IMR-90 (cell line): ENCODE data around the gene TMEM235. TPM values are rescaled to one million over a fixed set of nuclear protein-coding genes. Genes with fewer than 3 reads are reported as not detected.

Source experiments
- ATAC-seq: fragments of 200-7000 bp; cut with Tn5 transposase; 2 replicates; pipeline ENCODE4 v1.9.1; 2020; ENCODE audit warnings: low read depth, mild to moderate bottlenecking, moderate library complexity
- BruUV-seq: library from RNA; stranded (reverse); fragments of 400-500 nt; replicated peaks from 2 replicates; lab custom pipeline; 2021; lab: Mats Ljungman, UMichigan
- CTCF ChIA-PET: fragments of 300-600 bp; formaldehyde crosslinking; extraction: SDS; loops from one replicate; lab custom pipeline; 2021; ENCODE audit warnings: antibody characterized with exemption; lab: Yijun Ruan, JAX
- POLR2A ChIA-PET: fragments of 300-600 bp; sonication (Branson Sonifier 250); formaldehyde crosslinking; loops from one replicate; lab custom pipeline; 2022; ENCODE audit warnings: antibody characterized with exemption; ENCODE audit not compliant: unreplicated experiment; lab: Charles Lee
- DNase-seq: peaks from one replicate; pipeline ENCODE4 v3.0.0; 2013
- H2AFZ ChIP-seq: replicated peaks from 2 replicates; pipeline ENCODE3; 2013; ENCODE audit warnings: low read length, mild to moderate bottlenecking; ENCODE audit not compliant: poor library complexity
- H2AK5ac ChIP-seq: 2 replicates; pipeline ENCODE4 v1.6.1; 2013; ENCODE audit warnings: low read depth, low read length, inconsistent platforms
- H2AK9ac ChIP-seq: replicated peaks from 2 replicates; pipeline ENCODE3; 2013; ENCODE audit warnings: mild to moderate bottlenecking, low read depth, low read length, moderate library complexity; ENCODE audit not compliant: poor library complexity
- H2BK120ac ChIP-seq: 2 replicates; pipeline ENCODE4 v1.6.1; 2013; ENCODE audit warnings: low read depth, low read length, inconsistent platforms
- H2BK15ac ChIP-seq: 3 replicates; pipeline ENCODE4 v1.6.1; 2013; ENCODE audit warnings: low read depth, low read length, inconsistent platforms
- H2BK20ac ChIP-seq: 2 replicates; pipeline ENCODE4 v1.6.1; 2013; ENCODE audit warnings: low read depth, mild to moderate bottlenecking, inconsistent platforms, low read length, moderate library complexity
- H2BK5ac ChIP-seq: 2 replicates; pipeline ENCODE4 v1.6.1; 2013; ENCODE audit warnings: mild to moderate bottlenecking, low read depth, low read length, inconsistent platforms; ENCODE audit not compliant: poor library complexity, severe bottlenecking
- H3K14ac ChIP-seq: replicated peaks from 2 replicates; pipeline ENCODE4 v1.6.1; 2013; ENCODE audit warnings: low read depth, low read length, inconsistent platforms
- H3K18ac ChIP-seq: 2 replicates; pipeline ENCODE4 v1.6.1; 2013; ENCODE audit warnings: low read depth, low read length, control low read depth
- H3K23ac ChIP-seq: 2 replicates; pipeline ENCODE4 v1.6.1; 2013; ENCODE audit warnings: low read depth, low read length, inconsistent platforms
- H3K27ac ChIP-seq: 2 replicates; pipeline ENCODE4 v1.5.1; 2013; ENCODE audit warnings: mild to moderate bottlenecking, control low read depth, low read length; ENCODE audit not compliant: insufficient read depth
- H3K27me3 ChIP-seq: 2 replicates; pipeline ENCODE4 v1.6.1; 2013; ENCODE audit warnings: low read length; ENCODE audit not compliant: control insufficient read depth, insufficient read depth
- H3K36me3 ChIP-seq: 2 replicates; pipeline ENCODE4 v1.6.1; 2013; ENCODE audit warnings: low read length, mixed read lengths; ENCODE audit not compliant: control insufficient read depth, insufficient read depth
- H3K4ac ChIP-seq: 2 replicates; pipeline ENCODE4 v1.6.1; 2013; ENCODE audit warnings: low read depth, low read length, inconsistent platforms
- H3K4me1 ChIP-seq: 2 replicates; pipeline ENCODE4 v1.6.1; 2013; ENCODE audit warnings: low read length, mixed read lengths; ENCODE audit not compliant: control insufficient read depth, insufficient read depth
- H3K4me2 ChIP-seq: 2 replicates; pipeline ENCODE4 v1.6.1; 2013; ENCODE audit warnings: low read depth, mild to moderate bottlenecking, control low read depth, low read length, moderate library complexity
- H3K4me3 ChIP-seq: 2 replicates; pipeline ENCODE4 v1.5.1; 2013; ENCODE audit warnings: low read depth, mild to moderate bottlenecking, control low read depth, low read length, moderate library complexity; ENCODE audit not compliant: insufficient read depth
- H3K56ac ChIP-seq: 2 replicates; pipeline ENCODE4 v1.6.1; 2013; ENCODE audit warnings: low read length, inconsistent platforms; ENCODE audit not compliant: insufficient read depth; ENCODE audit errors: extremely low read depth
- H3K79me1 ChIP-seq, 2 experiments: 2 replicates each; pipeline ENCODE4 v1.6.1; 2013; ENCODE audit warnings: low read length in 2 of 2, inconsistent platforms in 1 of 2, low read depth in 1 of 2
- H3K9ac ChIP-seq: 2 replicates; pipeline ENCODE4 v1.6.1; 2013; ENCODE audit warnings: low read depth, low read length, control low read depth
- H3K9me1 ChIP-seq: 2 replicates; pipeline ENCODE4 v1.6.1; 2013; ENCODE audit warnings: low read length, inconsistent platforms; ENCODE audit not compliant: insufficient read depth
- H3K9me3 ChIP-seq: 2 replicates; pipeline ENCODE4 v1.6.1; 2013; ENCODE audit warnings: low read length; ENCODE audit not compliant: control insufficient read depth, insufficient read depth
- H4K20me1 ChIP-seq: 2 replicates; pipeline ENCODE4 v1.6.1; 2013; ENCODE audit warnings: low read length, inconsistent platforms; ENCODE audit not compliant: insufficient read depth
- H4K5ac ChIP-seq: 2 replicates; pipeline ENCODE4 v1.6.1; 2013; ENCODE audit warnings: mild to moderate bottlenecking, low read depth, low read length, control low read depth
- H4K8ac ChIP-seq, 2 experiments: 2 replicates each; pipeline ENCODE4 v1.6.1; 2013; ENCODE audit warnings: low read depth in 2 of 2, low read length in 2 of 2, control low read depth in 1 of 2, inconsistent platforms in 1 of 2
- H4K91ac ChIP-seq: 2 replicates; pipeline ENCODE4 v1.6.1; 2013; ENCODE audit warnings: low read depth, low read length, inconsistent platforms; ENCODE audit not compliant: insufficient read depth
- BHLHE40 ChIP-seq: fragments of 150-350 bp; IDR thresholded peaks from 2 replicates; pipeline ENCODE4 v1.6.1; 2016; ENCODE audit warnings: mild to moderate bottlenecking, low read depth, low read length
- CEBPB ChIP-seq: IDR thresholded peaks from 2 replicates; pipeline ENCODE4 v1.6.1; 2012; ENCODE audit warnings: low read depth, low read length, improper control_type of control experiment
- CHD1 ChIP-seq: IDR thresholded peaks from 2 replicates; pipeline ENCODE4 v1.6.1; 2012; ENCODE audit warnings: low read depth, low read length, improper control_type of control experiment
- CTCF ChIP-seq: conservative IDR thresholded peaks from 2 replicates; pipeline ENCODE4 v1.5.1; 2012; ENCODE audit warnings: mild to moderate bottlenecking, low read depth, low read length, improper control_type of control experiment
- ELK1 ChIP-seq: fragments of 150-350 bp; IDR thresholded peaks from 2 replicates; pipeline ENCODE4 v1.6.1; 2016; ENCODE audit warnings: low read depth, mild to moderate bottlenecking, low read length, moderate library complexity, borderline replicate concordance
- FOS ChIP-seq: fragments of 150-350 bp; IDR thresholded peaks from 2 replicates; pipeline ENCODE4 v1.6.1; 2016; ENCODE audit warnings: low read depth, low read length
- MAFK ChIP-seq: IDR thresholded peaks from 2 replicates; pipeline ENCODE4 v1.6.1; 2012; ENCODE audit warnings: low read depth, low read length, improper control_type of control experiment
- MAZ ChIP-seq: IDR thresholded peaks from 2 replicates; pipeline ENCODE4 v1.6.1; 2012; ENCODE audit warnings: low read depth, mild to moderate bottlenecking, low read length, improper control_type of control experiment, moderate library complexity, borderline replicate concordance
- MXI1 ChIP-seq: IDR thresholded peaks from 2 replicates; pipeline ENCODE4 v1.6.1; 2012; ENCODE audit warnings: low read depth, mild to moderate bottlenecking, low read length, moderate library complexity, borderline replicate concordance
- NFE2L2 ChIP-seq: fragments of 150-350 bp; IDR thresholded peaks from 2 replicates; pipeline ENCODE4 v1.6.1; 2016; ENCODE audit warnings: low read depth, mild to moderate bottlenecking, low read length
- POLR2A ChIP-seq: IDR thresholded peaks from 2 replicates; pipeline ENCODE4 v1.6.1; 2012; ENCODE audit warnings: mild to moderate bottlenecking, low read depth, low read length
- RAD21 ChIP-seq: IDR thresholded peaks from 2 replicates; pipeline ENCODE4 v1.6.1; 2012; ENCODE audit warnings: low read length, improper control_type of control experiment
- RCOR1 ChIP-seq: IDR thresholded peaks from 2 replicates; pipeline ENCODE4 v1.6.1; 2012; ENCODE audit warnings: mild to moderate bottlenecking, low read length, improper control_type of control experiment; ENCODE audit not compliant: insufficient replicate concordance
- RFX5 ChIP-seq: IDR thresholded peaks from 2 replicates; pipeline ENCODE4 v1.8.0; 2012; ENCODE audit warnings: low read depth, mild to moderate bottlenecking, low read length, moderate library complexity
- SMC3 ChIP-seq: fragments of 150-350 bp; IDR thresholded peaks from 2 replicates; pipeline ENCODE4 v1.6.1; 2016; ENCODE audit warnings: low read depth, mild to moderate bottlenecking, antibody characterized with exemption, low read length, moderate library complexity
- USF2 ChIP-seq: fragments of 150-350 bp; IDR thresholded peaks from 2 replicates; pipeline ENCODE4 v1.6.1; 2017; ENCODE audit warnings: mild to moderate bottlenecking, antibody characterized with exemption, low read length, low read depth
- WGBS, 2 experiments: methylation state at CpG; one replicate each; pipeline versions ENCODE4 v1.1.5 to v1.1.7; 2013; ENCODE audit warnings: missing lambda C conversion rate in 2 of 2; ENCODE audit not compliant: insufficient read length in 1 of 2; ENCODE audit errors: extremely low coverage in 2 of 2; 5-methylcytosine and 5-hydroxymethylcytosine counted together
- dilution Hi-C: fragments of 300-500 bp; cut with HindIII; formaldehyde crosslinking; loops from one replicate; pipeline ENCODE4 v1.14.3; 2018; ENCODE audit warnings: low sequenced_read_pairs; ENCODE audit not compliant: unreplicated experiment
- in situ Hi-C: fragments of 300-500 bp; cut with MboI; formaldehyde crosslinking; loops from 3 replicates; pipeline ENCODE4 v1.14.3; 2019; ENCODE audit warnings: low sequenced_read_pairs, inconsistent platforms, mixed read lengths
- intact Hi-C: fragments of 100-400 bp; cut with micrococcal nuclease; formaldehyde crosslinking; loops from 2 replicates; pipeline ENCODE4 v1.10.0; 2022
- polyA plus RNA-seq, 3 experiments: library from polyadenylated mRNA; depleted of rRNA; stranded (reverse); fragments of >200 nt; gene quantifications; 2 replicates each; pipeline ENCODE4 v1.2.3, GENCODE V29; 2012; ENCODE audit warnings: low replicate concordance in 1 of 3
- total RNA-seq: library from RNA; depleted of rRNA; stranded (reverse); fragments of >200 nt; gene quantifications from 2 replicates; pipeline ENCODE4 v1.2.3, GENCODE V29; 2012

TMEM235 gene
- total and polyA plus RNA-seq, 2 of the 4 experiments (the other 2 are of a cell fraction) = not detected

GRCh38 chr17:78240012-78240655, 8.7 kb downstream of the TMEM235 start:
- BruUV-seq = no TSS peak
- intact Hi-C loops (no loop called here), in situ Hi-C loops (loop anchor here (10.0 kb wide), 1 partner anchor 125 kb away; no protein-coding TSS in a partner anchor), dilution Hi-C loops (no loop called here)
- Histone ChIP-seq H2AFZ (no peak overlapping the region), H2BK120ac (no peak overlapping the region), H4K5ac (no peak overlapping the region), H4K8ac (no peak overlapping the region), H3K18ac (no peak overlapping the region), H3K4me1 (peaks cover 2% of the 10 kb centered on the region; the same call in 1 of the 2 replicates), H4K20me1 (no peaks in the 10 kb centered on the region), H3K9ac (no peak overlapping the region), H3K9me1 (no peaks in the 10 kb centered on the region), H2BK15ac (no peak overlapping the region), H3K27me3 (peaks cover 18% of the 10 kb centered on the region), H3K4me3 (no peak overlapping the region), H4K91ac (no peak overlapping the region), H3K4ac (no peak overlapping the region), H3K14ac (no peak overlapping the region), H3K56ac (no peak overlapping the region), H2AK9ac (no peak overlapping the region), H3K23ac (no peak overlapping the region), H2BK20ac (no peak overlapping the region), H2AK5ac (no peak overlapping the region), H3K79me1 (no peaks in the 10 kb centered on the region), H3K27ac (no peak overlapping the region), H2BK5ac (no peak overlapping the region), H3K36me3 (no peaks in the 10 kb centered on the region), H3K4me2 (no peak overlapping the region), H3K9me3 (no peaks in the 10 kb centered on the region)
- ATAC-seq (no peak), DNase-seq (no peak)
- no peak for TF ChIP-seq ELK1
- TF ChIP-seq BHLHE40 = no peak
- TF ChIP-seq MXI1 = no peak
- no peak for TF ChIP-seq NFE2L2
- TF ChIP-seq RCOR1 = no peak
- TF ChIP-seq RFX5 = no peak
- no peak for TF ChIP-seq MAZ
- TF ChIP-seq POLR2A = no peak
- no peak for TF ChIP-seq CTCF
- no peak for TF ChIP-seq USF2
- TF ChIP-seq CHD1 = no peak
- no peak for TF ChIP-seq FOS
- no peak for TF ChIP-seq SMC3
- no peak for TF ChIP-seq RAD21
- TF ChIP-seq CEBPB = no peak
- TF ChIP-seq MAFK = no peak
- CTCF ChIA-PET = no interaction called here
- POLR2A ChIA-PET = no interaction called here
- 70% methylated on average over 1 of the region's 12 CpGs; no CpG with 5 or more reads in 1 of the 2 experiments for WGBS, 2 experiments
